Measurements from ENCODE around the gene SPAAR.

Gene SPAAR, protein sequence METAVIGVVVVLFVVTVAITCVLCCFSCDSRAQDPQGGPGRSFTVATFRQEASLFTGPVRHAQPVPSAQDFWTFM

DNA sequence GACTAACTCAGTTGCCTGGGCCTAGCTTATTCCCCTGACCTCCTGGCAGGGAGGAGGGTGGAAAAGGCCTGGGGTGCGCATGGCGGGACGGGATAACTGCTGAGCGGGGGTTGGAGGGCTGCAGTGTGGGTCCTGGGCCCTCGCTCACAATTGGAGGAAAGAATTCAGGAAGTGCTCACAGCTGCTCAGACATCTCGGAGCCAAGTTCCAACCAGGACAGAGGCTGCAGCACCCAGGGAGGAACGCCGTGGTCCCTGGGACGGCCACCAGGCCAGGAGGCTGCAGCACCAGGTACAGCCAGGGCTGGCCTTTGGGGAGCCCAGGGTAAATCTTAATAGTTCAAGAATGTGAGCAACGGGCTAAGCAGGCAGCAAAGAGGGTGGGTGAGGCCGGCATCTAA, at the start of gene SPAAR:
SPAAR (plus strand) TSS at position 217 of the 400 bp plus-strand sequence. CDS start 974 bp downstream, outside the sequence.
- no peak for FAIRE-seq
- TF ChIP-seq, protein P1, sequence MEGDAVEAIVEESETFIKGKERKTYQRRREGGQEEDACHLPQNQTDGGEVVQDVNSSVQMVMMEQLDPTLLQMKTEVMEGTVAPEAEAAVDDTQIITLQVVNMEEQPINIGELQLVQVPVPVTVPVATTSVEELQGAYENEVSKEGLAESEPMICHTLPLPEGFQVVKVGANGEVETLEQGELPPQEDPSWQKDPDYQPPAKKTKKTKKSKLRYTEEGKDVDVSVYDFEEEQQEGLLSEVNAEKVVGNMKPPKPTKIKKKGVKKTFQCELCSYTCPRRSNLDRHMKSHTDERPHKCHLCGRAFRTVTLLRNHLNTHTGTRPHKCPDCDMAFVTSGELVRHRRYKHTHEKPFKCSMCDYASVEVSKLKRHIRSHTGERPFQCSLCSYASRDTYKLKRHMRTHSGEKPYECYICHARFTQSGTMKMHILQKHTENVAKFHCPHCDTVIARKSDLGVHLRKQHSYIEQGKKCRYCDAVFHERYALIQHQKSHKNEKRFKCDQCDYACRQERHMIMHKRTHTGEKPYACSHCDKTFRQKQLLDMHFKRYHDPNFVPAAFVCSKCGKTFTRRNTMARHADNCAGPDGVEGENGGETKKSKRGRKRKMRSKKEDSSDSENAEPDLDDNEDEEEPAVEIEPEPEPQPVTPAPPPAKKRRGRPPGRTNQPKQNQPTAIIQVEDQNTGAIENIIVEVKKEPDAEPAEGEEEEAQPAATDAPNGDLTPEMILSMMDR (IDR thresholded peaks at IDR 0.05; ENCODE audit: insufficient read depth, missing control alignments) = no peak
- no peak for DNase-seq (ENCODE audit: insufficient read length, low spot score)

- FAIRE-seq (no peak), DNase-seq (ENCODE audit: insufficient read length, low spot score) (no peak)
- TF ChIP-seq, protein P1 (IDR thresholded peaks at IDR 0.05; ENCODE audit: insufficient read depth, missing control alignments) = no peak
Observed at GRCh38 chr9:35859990-35860339, 49.3 kb upstream of the SPAAR start.

DNA sequence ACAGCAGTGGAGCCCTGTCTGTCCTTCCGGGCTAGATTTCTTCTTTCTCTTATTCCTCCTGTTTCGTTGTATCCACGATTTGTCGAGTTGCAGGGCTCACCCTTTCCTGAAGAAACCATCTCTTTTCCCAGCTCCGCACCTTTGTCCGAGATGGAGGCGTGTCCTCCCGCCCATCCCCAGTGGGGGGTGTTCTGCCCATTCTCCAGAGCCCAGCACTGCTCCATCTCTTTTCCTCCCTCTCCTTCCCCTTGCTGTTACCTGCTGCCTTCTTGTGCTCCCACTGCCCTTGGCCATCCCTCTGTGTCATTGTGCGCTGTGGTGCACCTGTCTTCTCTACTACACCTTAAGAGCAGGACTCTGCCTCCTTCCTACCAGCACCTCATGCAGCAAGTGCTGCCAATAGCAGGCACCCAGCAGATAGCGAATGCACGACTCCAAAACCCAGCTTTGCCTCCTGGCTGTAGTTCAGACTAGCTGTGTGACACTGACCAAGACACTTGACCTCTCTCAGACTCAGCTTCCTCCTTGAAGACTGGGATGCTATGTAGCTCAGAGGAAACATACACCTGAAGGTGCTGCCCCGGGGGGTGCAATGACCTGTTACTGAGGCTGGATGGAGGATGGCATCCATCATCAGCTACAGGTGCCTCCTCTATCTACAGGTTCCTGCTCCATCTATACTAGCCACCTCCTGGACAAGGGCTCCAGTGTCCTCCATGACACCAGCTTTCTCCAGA, 48.0 kb upstream of the SPAAR start:
- FAIRE-seq (no peak), DNase-seq (ENCODE audit: insufficient read length, low spot score) (no peak)
- TF ChIP-seq, protein P1 (IDR thresholded peaks at IDR 0.05; ENCODE audit: insufficient read depth, missing control alignments) = no peak

DNA sequence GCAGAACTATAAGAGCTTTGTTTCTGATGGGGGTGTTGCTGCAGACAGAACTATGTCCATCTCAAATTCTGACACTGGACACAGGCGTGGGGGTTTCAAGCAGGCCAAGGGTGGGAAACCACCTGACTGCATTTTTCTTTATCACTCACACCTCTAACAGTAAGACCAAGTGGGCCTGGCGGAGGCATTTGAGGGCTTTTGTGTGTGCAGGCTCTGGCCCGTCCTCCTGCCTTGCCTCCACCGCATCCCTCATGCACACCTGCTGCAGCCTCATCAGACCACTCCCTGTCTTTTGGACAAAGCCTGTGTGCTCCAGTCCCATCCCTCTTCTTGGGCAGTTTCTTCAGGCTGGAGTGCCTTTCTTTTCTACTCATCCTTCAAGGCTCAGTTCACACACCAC, 47.0 kb upstream of the SPAAR start:
- TF ChIP-seq, protein P1 (IDR thresholded peaks at IDR 0.05; ENCODE audit: insufficient read depth, missing control alignments) = no peak
- DNase-seq (ENCODE audit: insufficient read length, low spot score) (no peak), FAIRE-seq (no peak)

- TF ChIP-seq, protein P1 (IDR thresholded peaks at IDR 0.05; ENCODE audit: insufficient read depth, missing control alignments) = no peak
- no peak for FAIRE-seq
- DNase-seq (ENCODE audit: insufficient read length, low spot score) = no peak
Observed at GRCh38 chr9:35863583-35863982, 45.7 kb upstream of the SPAAR start.

DNA sequence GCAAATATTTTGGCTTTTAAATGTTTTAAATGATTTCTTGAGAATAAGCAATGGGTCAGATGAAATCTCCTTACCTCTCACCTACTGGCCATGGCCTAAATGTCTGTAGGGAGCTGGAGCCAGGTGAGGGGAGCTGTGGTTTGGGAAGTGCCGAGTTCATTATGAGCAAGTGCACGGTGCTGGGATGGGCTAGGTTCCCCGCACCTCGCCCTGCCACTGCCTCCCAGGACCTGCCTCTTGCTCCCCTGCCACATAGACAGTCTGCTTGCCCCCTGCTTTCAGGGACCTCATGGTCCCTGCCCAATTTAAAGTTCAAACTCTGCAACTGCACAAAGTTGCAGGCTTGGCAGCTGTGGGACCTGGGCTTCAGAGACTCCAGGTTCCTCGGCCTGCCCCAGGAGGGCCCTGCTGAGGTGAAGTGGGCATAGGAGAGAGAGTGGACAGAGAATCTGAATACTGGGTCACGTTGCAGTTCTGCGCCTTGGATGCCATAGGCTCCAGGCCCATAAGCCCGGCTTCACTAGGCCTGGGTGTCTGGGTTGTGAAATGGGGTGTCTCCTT, 44.5 kb upstream of the SPAAR start:
- TF ChIP-seq, protein P1 (IDR thresholded peaks at IDR 0.05; ENCODE audit: insufficient read depth, missing control alignments) = no peak
- DNase-seq (ENCODE audit: insufficient read length, low spot score) = no peak
- no peak for FAIRE-seq

GRCh38 chr9:35867538-35867937, 41.8 kb upstream of the SPAAR start:
- FAIRE-seq (no peak), DNase-seq (ENCODE audit: insufficient read length, low spot score) (no peak)
- TF ChIP-seq, protein P1 (IDR thresholded peaks at IDR 0.05; ENCODE audit: insufficient read depth, missing control alignments) = no peak

Measured in D721Med (cell line).